NB4 (cell line): ENCODE data around the gene PRSS53.

ENCODE experiments used
- CTCF ChIP-seq: IDR thresholded peaks from one replicate; pipeline ENCODE4 v1.5.1; 2012; ENCODE audit warnings: low read depth, low read length
- POLR2A ChIP-seq: IDR thresholded peaks from 2 replicates; pipeline ENCODE4 v1.6.1; 2011; ENCODE audit warnings: mild to moderate bottlenecking; ENCODE audit not compliant: insufficient read length; ENCODE audit errors: extremely low read depth

- TF ChIP-seq POLR2A (no peak), CTCF (no peak)
Observed at GRCh38 chr16:31085411-31085810, 3.3 kb downstream of the PRSS53 start.
